WTC11 (cell line): ENCODE data around the gene ECSCR. TPM values are rescaled to one million over a fixed set of nuclear protein-coding genes. Genes with fewer than 3 reads are reported as not detected.

Source experiments
- ATAC-seq: fragments of 200-7000 bp; cut with Tn5 transposase; 2 replicates; pipeline ENCODE4 v1.10.0; 2021; ENCODE audit warnings: mild to moderate bottlenecking, moderate library complexity
- CTCF ChIA-PET: fragments of 300-600 bp; sonication (Branson Sonifier 250); formaldehyde crosslinking; loops from one replicate; lab custom pipeline; 2021; ENCODE audit warnings: antibody characterized with exemption; lab: Charles Lee
- POLR2A ChIA-PET: fragments of 350-600 bp; sonication (Branson Sonifier 250); formaldehyde crosslinking; loops from one replicate; lab custom pipeline; 2021; ENCODE audit warnings: antibody characterized with exemption; lab: Charles Lee
- DNase-seq: peaks from one replicate; pipeline ENCODE4 v3.0.0; 2021; ENCODE audit warnings: low spot score
- H3K27ac Mint-ChIP-seq: 2 replicates; pipeline ENCODE4 v1.8.0; 2021; ENCODE audit warnings: mixed read lengths
- H3K27me3 Mint-ChIP-seq: 2 replicates; pipeline ENCODE4 v1.8.0; 2021; ENCODE audit warnings: low read depth, mild to moderate bottlenecking, moderate library complexity, mixed read lengths
- H3K36me3 Mint-ChIP-seq: 2 replicates; pipeline ENCODE4 v1.8.0; 2021; ENCODE audit warnings: mixed read lengths
- H3K4me1 Mint-ChIP-seq: 2 replicates; pipeline ENCODE4 v1.8.0; 2022; ENCODE audit warnings: mixed read lengths
- H3K4me3 Mint-ChIP-seq: 2 replicates; pipeline ENCODE4 v1.8.0; 2021; ENCODE audit warnings: mild to moderate bottlenecking, moderate library complexity, mixed read lengths
- H3K9me3 Mint-ChIP-seq: 2 replicates; pipeline ENCODE4 v1.8.0; 2021; ENCODE audit warnings: mixed read lengths
- ATF6 ChIP-seq: sonication (generic); formaldehyde crosslinking; IDR thresholded peaks from 2 replicates; pipeline ENCODE4 v1.8.1; 2023; ENCODE audit warnings: mild to moderate bottlenecking, missing genetic modification reagents
- CDX4 ChIP-seq: fragments of 250-450 bp; sonication (Bioruptor Pico); IDR thresholded peaks from 2 replicates; pipeline ENCODE4 v1.9.0; 2021; ENCODE audit warnings: moderate library complexity, mild to moderate bottlenecking, inconsistent platforms, borderline replicate concordance
- CTCF ChIP-seq: fragments of 200-600 bp; IDR thresholded peaks from 2 replicates; pipeline ENCODE4 v1.8.0; 2022; ENCODE audit warnings: antibody characterized with exemption
- E2F5 ChIP-seq: sonication (generic); formaldehyde crosslinking; IDR thresholded peaks from 2 replicates; pipeline ENCODE4 v1.8.1; 2022; ENCODE audit warnings: mild to moderate bottlenecking, moderate library complexity, missing genetic modification reagents
- EMX1 ChIP-seq: fragments of 250-450 bp; sonication (Bioruptor Pico); IDR thresholded peaks from 2 replicates; pipeline ENCODE4 v1.8.0; 2021; ENCODE audit warnings: mild to moderate bottlenecking
- ESRRA ChIP-seq: sonication (generic); formaldehyde crosslinking; IDR thresholded peaks from 2 replicates; pipeline ENCODE4 v1.8.1; 2022; ENCODE audit warnings: mild to moderate bottlenecking, missing genetic modification reagents, borderline replicate concordance
- ETV6 ChIP-seq: sonication (generic); formaldehyde crosslinking; IDR thresholded peaks from 2 replicates; pipeline ENCODE4 v1.8.1; 2022; ENCODE audit warnings: mild to moderate bottlenecking, missing genetic modification reagents
- FOXP1 ChIP-seq: sonication (generic); formaldehyde crosslinking; IDR thresholded peaks from 2 replicates; pipeline ENCODE4 v1.8.0; 2022; ENCODE audit warnings: missing genetic modification reagents, mild to moderate bottlenecking, moderate library complexity, borderline replicate concordance
- GABPB1 ChIP-seq: sonication (generic); formaldehyde crosslinking; IDR thresholded peaks from 2 replicates; pipeline ENCODE4 v1.8.1; 2023; ENCODE audit warnings: mild to moderate bottlenecking, missing genetic modification reagents
- IRF2 ChIP-seq: sonication (generic); formaldehyde crosslinking; IDR thresholded peaks from 2 replicates; pipeline ENCODE4 v1.8.0; 2022; ENCODE audit warnings: low read depth, missing genetic modification reagents, borderline replicate concordance
- MAX ChIP-seq: sonication (generic); formaldehyde crosslinking; IDR thresholded peaks from 2 replicates; pipeline ENCODE4 v1.8.0; 2022; ENCODE audit warnings: mild to moderate bottlenecking, missing genetic modification reagents
- MLX ChIP-seq: sonication (generic); formaldehyde crosslinking; IDR thresholded peaks from 2 replicates; pipeline ENCODE4 v1.8.1; 2023; ENCODE audit warnings: mild to moderate bottlenecking, missing genetic modification reagents, moderate library complexity
- MYBL2 ChIP-seq: sonication (generic); formaldehyde crosslinking; IDR thresholded peaks from 2 replicates; pipeline ENCODE4 v1.8.1; 2023; ENCODE audit warnings: mild to moderate bottlenecking, moderate library complexity, missing genetic modification reagents
- NFYB ChIP-seq: sonication (generic); formaldehyde crosslinking; conservative IDR thresholded peaks from 2 replicates; pipeline ENCODE4 v1.8.0; 2022; ENCODE audit warnings: low read depth, missing genetic modification reagents
- NR2C2 ChIP-seq: sonication (generic); formaldehyde crosslinking; IDR thresholded peaks from 2 replicates; pipeline ENCODE4 v1.8.0; 2022; ENCODE audit warnings: mild to moderate bottlenecking, missing genetic modification reagents
- SMAD3 ChIP-seq: sonication (generic); formaldehyde crosslinking; IDR thresholded peaks from 2 replicates; pipeline ENCODE4 v1.8.0; 2022; ENCODE audit warnings: missing genetic modification reagents, mild to moderate bottlenecking, borderline replicate concordance
- STAT6 ChIP-seq: sonication (generic); formaldehyde crosslinking; conservative IDR thresholded peaks from 2 replicates; pipeline ENCODE4 v1.8.1; 2023; ENCODE audit warnings: mild to moderate bottlenecking, low read depth, missing genetic modification reagents, moderate library complexity
- TEAD4 ChIP-seq: sonication (generic); formaldehyde crosslinking; IDR thresholded peaks from 2 replicates; pipeline ENCODE4 v1.8.0; 2022; ENCODE audit warnings: mild to moderate bottlenecking, missing genetic modification reagents
- TP53 ChIP-seq: sonication (generic); formaldehyde crosslinking; IDR thresholded peaks from 2 replicates; pipeline ENCODE4 v1.8.1; 2023; ENCODE audit warnings: mild to moderate bottlenecking, missing genetic modification reagents
- ZNF138 ChIP-seq: sonication (generic); formaldehyde crosslinking; conservative IDR thresholded peaks from 2 replicates; pipeline ENCODE4 v1.8.1; 2022; ENCODE audit warnings: mild to moderate bottlenecking, moderate library complexity, missing genetic modification reagents
- ZNF263 ChIP-seq: sonication (generic); formaldehyde crosslinking; IDR thresholded peaks from 2 replicates; pipeline ENCODE4 v1.8.1; 2022; ENCODE audit warnings: low read depth, mild to moderate bottlenecking, moderate library complexity, missing genetic modification reagents
- ZNF317 ChIP-seq: sonication (generic); formaldehyde crosslinking; IDR thresholded peaks from 2 replicates; pipeline ENCODE4 v1.8.1; 2023; ENCODE audit warnings: low read depth, mild to moderate bottlenecking, moderate library complexity, missing genetic modification reagents, borderline replicate concordance
- ZNF423 ChIP-seq: fragments of 250-450 bp; sonication (Bioruptor Pico); IDR thresholded peaks from 2 replicates; pipeline ENCODE4 v2.1.2; 2022; ENCODE audit warnings: mild to moderate bottlenecking, moderate library complexity
- total RNA-seq: library from RNA; stranded (reverse); gene quantifications from 3 replicates; pipeline ENCODE4 v1.2.3, GENCODE V29; 2021

Gene ECSCR
- total RNA-seq, 1 experiment from 2014 or later: 2.7 TPM

GRCh38 chr5:139451176-139451575 lies 11.4 kb downstream of the ECSCR start (continued):
- no peak for TF ChIP-seq TEAD4 (CRISPR knock-in tag)
- TF ChIP-seq ZNF423 (CRISPR knock-in tag): no peak
- TF ChIP-seq MAX (CRISPR knock-in tag): no peak
- no peak for TF ChIP-seq ETV6 (CRISPR knock-in tag)
- no peak for TF ChIP-seq NR2C2 (CRISPR knock-in tag)

GRCh38 chr5:139446956-139447779 lies 15.4 kb downstream of the ECSCR start:
- Mint-ChIP-seq H3K36me3 (no peaks in the 10 kb centered on the region), H3K27ac (no peak overlapping the region), H3K4me1 (peaks cover 11% of the 10 kb centered on the region), H3K9me3 (no peaks in the 10 kb centered on the region), H3K4me3 (no peak overlapping the region), H3K27me3 (peaks cover 4% of the 10 kb centered on the region; the same call in 1 of the 2 replicates)
- TF ChIP-seq ZNF138 (CRISPR knock-in tag) (no peak), ZNF263 (CRISPR knock-in tag) (no peak), IRF2 (CRISPR knock-in tag) (no peak), MLX (CRISPR knock-in tag) (no peak), STAT6 (CRISPR knock-in tag) (no peak), ZNF317 (no peak), NR2C2 (CRISPR knock-in tag) (no peak), ATF6 (CRISPR knock-in tag) (no peak), TP53 (CRISPR knock-in tag) (no peak), EMX1 (CRISPR knock-in tag) (no peak), CDX4 (CRISPR knock-in tag) (no peak), FOXP1 (no peak), ESRRA (CRISPR knock-in tag) (no peak), GABPB1 (CRISPR knock-in tag) (no peak), E2F5 (no peak), CTCF (no peak), SMAD3 (no peak), MYBL2 (CRISPR knock-in tag) (no peak), NFYB (no peak)
- ChIA-PET CTCF (no interaction called here), POLR2A (interaction anchor here (0.6 kb wide), 1 partner anchor 98 kb away, joined by 3 read pairs; no protein-coding TSS in a partner anchor)
- DNase-seq: no peak
- ATAC-seq: no peak
